GM12878 (cell line): ENCODE measurements around the gene KIAA1217. TPM values are rescaled to one million over a fixed set of nuclear protein-coding genes. Genes with fewer than 3 reads are reported as not detected.

Experiments used
- ATAC-seq: fragments of 200-7000 bp; cut with Tn5 transposase; 3 replicates; pipeline ENCODE4 v1.9.1; 2020; ENCODE audit warnings: mild to moderate bottlenecking, moderate library complexity
- BruUV-seq: library from RNA; stranded (reverse); fragments of 400-500 nt; replicated peaks from 2 replicates; lab custom pipeline; 2021; lab: Mats Ljungman, UMichigan
- CTCF ChIA-PET: fragments of 300-600 bp; sonication (Branson Sonifier 250); formaldehyde crosslinking; extraction: SDS; loops from one replicate; lab custom pipeline; 2021; ENCODE audit warnings: inconsistent platforms; lab: Yijun Ruan, JAX
- POLR2A ChIA-PET: fragments of 350-600 bp; formaldehyde crosslinking; extraction: SDS; loops from one replicate; lab custom pipeline; 2021; ENCODE audit warnings: inconsistent platforms; lab: Charles Lee
- RAD21 ChIA-PET: fragments of 300-600 bp; sonication (Branson Sonifier 250); formaldehyde crosslinking; loops from one replicate; lab custom pipeline; 2023; ENCODE audit warnings: antibody characterized with exemption; ENCODE audit not compliant: unreplicated experiment; lab: Charles Lee
- SMC1A ChIA-PET: fragments of 300-600 bp; sonication (Branson Sonifier 250); formaldehyde crosslinking; loops from one replicate; lab custom pipeline; 2023; ENCODE audit not compliant: unreplicated experiment, uncharacterized antibody; lab: Charles Lee
- DNase-seq: peaks from one replicate; pipeline ENCODE4 v3.0.0-alpha.2; 2011; ENCODE audit warnings: low read depth, low spot score
- FAIRE-seq: peaks from 3 replicates; lab custom pipeline; 2011; peaks lifted over from hg19 to GRCh38; lab: Jason Lieb, UNC
- H2AFZ ChIP-seq: 2 replicates; pipeline ENCODE4 v1.6.0; 2011; ENCODE audit warnings: low read depth, low read length, control low read depth; ENCODE audit not compliant: control insufficient read depth
- H3K27ac ChIP-seq: 2 replicates; pipeline ENCODE4 v1.5.1; 2011; ENCODE audit warnings: control low read depth; ENCODE audit not compliant: control insufficient read depth, insufficient read depth
- H3K27me3 ChIP-seq, 2 experiments: replicated peaks in 1 of 2; 2 replicates each; pipeline versions ENCODE4 v1.6.0 to v1.6.1; 2011; ENCODE audit warnings: low read length in 1 of 2; ENCODE audit not compliant: control insufficient read depth in 2 of 2, insufficient read depth in 2 of 2
- H3K36me3 ChIP-seq, 2 experiments: 2 replicates each; pipeline ENCODE4 v1.5.1; 2011; ENCODE audit warnings: low read length in 1 of 2; ENCODE audit not compliant: control insufficient read depth in 2 of 2, insufficient read depth in 2 of 2
- H3K4me1 ChIP-seq: 2 replicates; pipeline ENCODE4 v1.6.1; 2011; ENCODE audit warnings: mild to moderate bottlenecking, low read length, moderate library complexity, mixed read lengths; ENCODE audit not compliant: control insufficient read depth, insufficient read depth
- H3K4me2 ChIP-seq: 2 replicates; pipeline ENCODE4 v1.6.0; 2011; ENCODE audit warnings: control low read depth; ENCODE audit not compliant: control insufficient read depth, insufficient read depth
- H3K4me3 ChIP-seq: fragments of 200-600 bp; sonication (generic); 2 replicates; pipeline ENCODE4 v1.5.1; 2016
- H3K79me2 ChIP-seq: 2 replicates; pipeline ENCODE4 v1.6.0; 2011; ENCODE audit warnings: low read length; ENCODE audit not compliant: control insufficient read depth, insufficient read depth
- H3K9ac ChIP-seq: 2 replicates; pipeline ENCODE4 v1.8.0; 2011; ENCODE audit warnings: low read length, control low read depth, mixed read lengths; ENCODE audit not compliant: control insufficient read depth, insufficient read depth
- H3K9me3 ChIP-seq: replicated peaks from 3 replicates; pipeline ENCODE4 v1.5.1; 2011; ENCODE audit warnings: mild to moderate bottlenecking, low read length; ENCODE audit not compliant: control insufficient read depth, insufficient read depth
- H4K20me1 ChIP-seq: 2 replicates; pipeline ENCODE4 v1.6.0; 2011; ENCODE audit not compliant: control insufficient read depth, insufficient read depth
- ATF2 ChIP-seq: IDR thresholded peaks from 2 replicates; pipeline ENCODE4 v1.6.1; 2012; ENCODE audit warnings: low read length, inconsistent platforms
- BACH1 ChIP-seq: fragments of 450-650 bp; IDR thresholded peaks from 2 replicates; pipeline ENCODE4 v1.6.1; 2017; ENCODE audit warnings: mild to moderate bottlenecking, borderline replicate concordance
- BMI1 ChIP-seq: fragments of 450-650 bp; IDR thresholded peaks from 2 replicates; pipeline ENCODE4 v1.6.1; 2016; ENCODE audit warnings: mild to moderate bottlenecking, moderate library complexity, borderline replicate concordance
- CHD4 ChIP-seq: fragments of 200-600 bp; sonication (generic); IDR thresholded peaks from 2 replicates; pipeline ENCODE4 v1.6.1; 2016; ENCODE audit warnings: mild to moderate bottlenecking
- ELK1 ChIP-seq: IDR thresholded peaks from 2 replicates; pipeline ENCODE4 v1.6.1; 2012; ENCODE audit warnings: low read depth, low read length, improper control_type of control experiment
- EP300 ChIP-seq, 2 experiments: fragments of 150-350 bp in 1 of 2; IDR thresholded peaks; 2 replicates each; pipeline ENCODE4 v1.6.1; 2011 to 2012; ENCODE audit warnings: low read depth in 2 of 2, low read length in 2 of 2, borderline replicate concordance in 1 of 2, improper control_type of control experiment in 1 of 2, inconsistent platforms in 1 of 2; ENCODE audit not compliant: control insufficient read depth in 1 of 2
- ETV6 ChIP-seq, 2 experiments: fragments of 450-650 bp in 1 of 2; IDR thresholded peaks in 1 of 2; conservative IDR thresholded peaks in 1 of 2; 2 replicates each; pipeline ENCODE4 v1.6.1; 2014; ENCODE audit warnings: antibody characterized with exemption in 1 of 2, borderline replicate concordance in 1 of 2, low read depth in 1 of 2, mild to moderate bottlenecking in 1 of 2, moderate library complexity in 1 of 2
- NRF1 ChIP-seq: conservative IDR thresholded peaks from 2 replicates; pipeline ENCODE4 v1.6.1; 2011; ENCODE audit warnings: mild to moderate bottlenecking, low read depth, low read length, improper control_type of control experiment
- PAX8 ChIP-seq: fragments of 450-650 bp; IDR thresholded peaks from 2 replicates; pipeline ENCODE4 v1.6.1; 2017; ENCODE audit warnings: mild to moderate bottlenecking, moderate library complexity
- SMAD1 ChIP-seq: fragments of 450-650 bp; IDR thresholded peaks from 2 replicates; pipeline ENCODE4 v1.6.1; 2018; ENCODE audit warnings: mild to moderate bottlenecking, low read depth; ENCODE audit not compliant: partially characterized antibody
- SUZ12 ChIP-seq: fragments of 200-600 bp; sonication (generic); IDR thresholded peaks from one replicate; pipeline ENCODE4 v1.6.1; 2018; ENCODE audit warnings: antibody characterized with exemption, mild to moderate bottlenecking; ENCODE audit not compliant: unreplicated experiment
- TBL1XR1 ChIP-seq: IDR thresholded peaks from 2 replicates; pipeline ENCODE4 v1.6.1; 2012; ENCODE audit warnings: low read depth, low read length, improper control_type of control experiment
- ZNF24 ChIP-seq: fragments of 450-650 bp; IDR thresholded peaks from 2 replicates; pipeline ENCODE4 v1.6.1; 2017; ENCODE audit warnings: antibody characterized with exemption, mild to moderate bottlenecking
- ZNF622 ChIP-seq: fragments of 450-650 bp; IDR thresholded peaks from 2 replicates; pipeline ENCODE4 v1.6.1; 2017; ENCODE audit warnings: mild to moderate bottlenecking, inconsistent platforms
- WGBS: methylation state at CpG from one replicate; pipeline ENCODE4 v1.1.6; 2016; ENCODE audit warnings: low lambda C conversion rate; ENCODE audit not compliant: insufficient replicate concordance, insufficient coverage; ENCODE audit errors: missing lambda C conversion rate; 5-methylcytosine and 5-hydroxymethylcytosine counted together
- in situ Hi-C: fragments of 300-500 bp; cut with MboI; formaldehyde crosslinking; loops from 9 replicates; pipeline ENCODE4 v1.14.3; 2018; ENCODE audit warnings: mixed read lengths
- intact Hi-C: fragments of 100-400 bp; cut with micrococcal nuclease; formaldehyde crosslinking; loops from one replicate; pipeline ENCODE4 v1.14.2; 2022; ENCODE audit not compliant: unreplicated experiment
- polyA plus RNA-seq, 11 experiments: library from polyadenylated mRNA; depleted of rRNA in 4 of 11; unstranded in 6 of 11; stranded (reverse) in 5 of 11; fragments of >200 nt; fragmentation: Nextera tagmentation in 4 of 11; fragmentation: Illumina TruSeq in 1 of 11; extraction: Ambion mirVana in 4 of 11; extraction: Trizol in 1 of 11; gene quantifications; 1 replicate in 1 of 11; 2 replicates in 10 of 11; pipeline versions ENCODE4 v1.2.1 to v1.2.3, GENCODE V29; 2011 to 2016; ENCODE audit warnings: inconsistent platforms in 2 of 11, missing spikeins in 2 of 11, low read depth in 1 of 11
- total RNA-seq, 4 experiments: library from RNA; depleted of rRNA in 3 of 4; stranded (reverse); fragments of >200 nt in 3 of 4; fragmentation: Illumina TruSeq in 1 of 4; extraction: Trizol in 1 of 4; gene quantifications; 2 replicates each; pipeline versions ENCODE4 v1.2.1 to v1.2.3, GENCODE V29; 2013 to 2021

The KIAA1217 gene
- total and polyA plus RNA-seq, 10 of the 15 experiments (the other 5 are each of a cell fraction or from before 2014, with no cell fraction given) = 0.57 to 3.8 (median 2.1) TPM

GRCh38 chr10:24574578-24575155 is 365.7 kb downstream of the KIAA1217 start:
- Histone ChIP-seq H3K9me3 (no peaks in the 10 kb centered on the region), H3K4me1 (no peaks in the 10 kb centered on the region), H3K36me3 (no peaks in the 10 kb centered on the region), H3K9ac (no peak overlapping the region), H3K79me2 (no peaks in the 10 kb centered on the region), H3K4me3 (no peak overlapping the region), H3K27me3 (no peaks in the 10 kb centered on the region), H3K4me2 (no peak overlapping the region), H2AFZ (no peak overlapping the region), H4K20me1 (no peaks in the 10 kb centered on the region), H3K27ac (no peak overlapping the region)
- WGBS = 87% methylated on average over 3 of the region's 3 CpGs
- DNase-seq (no peak), ATAC-seq (peak; percentile 53), FAIRE-seq (no peak)
- BruUV-seq = no TSS peak
- intact Hi-C loops (no loop called here), in situ Hi-C loops (no loop called here)
- ChIA-PET SMC1A (interaction anchor here (0.9 kb wide), 1 partner anchor 19 kb away, joined by 3 read pairs; no protein-coding TSS in a partner anchor), RAD21 (interaction anchor here (1.3 to 1.8 kb wide), 2 partner anchors 17 to 580 kb away, joined by 3 to 4 read pairs; no protein-coding TSS in a partner anchor), CTCF (interaction anchor here (1.2 kb wide), 1 partner anchor 18 kb away, joined by 4 read pairs; no protein-coding TSS in a partner anchor), POLR2A (no interaction called here)
- no peak for TF ChIP-seq SUZ12
- no peak for TF ChIP-seq PAX8
- TF ChIP-seq ATF2 = no peak
- TF ChIP-seq BACH1 = no peak
- TF ChIP-seq ZNF24 = no peak
- no peak for TF ChIP-seq NRF1
- no peak for TF ChIP-seq CHD4
- no peak for TF ChIP-seq ZNF622
- no peak for TF ChIP-seq TBL1XR1
- no peak for TF ChIP-seq EP300 (IDR thresholded peaks at IDR 0.05; ENCODE audit: borderline replicate concordance in 1 of 2, control insufficient read depth in 1 of 2, low read depth in 2 of 2, low read length in 2 of 2)
- no peak for TF ChIP-seq ELK1
- no peak for TF ChIP-seq ETV6 (conservative IDR thresholded peaks at IDR 0.05 in 1 of 2, IDR thresholded peaks at IDR 0.05 in 1 of 2; ENCODE audit: borderline replicate concordance in 1 of 2, low read depth in 1 of 2)
- TF ChIP-seq BMI1 = no peak
- TF ChIP-seq SMAD1 = no peak
